MM.1S (cell line): ENCODE measurements around the gene TRDN.

ENCODE experiments used
- DNase-seq: peaks from one replicate; pipeline ENCODE4 v3.0.0-alpha.2; 2015
- H2AFZ ChIP-seq: fragments of 300-600 bp; sonication (generic); 2 replicates; pipeline ENCODE4 v1.6.0; 2016; ENCODE audit warnings: antibody characterized with exemption, low read length
- H3F3A ChIP-seq: fragments of 300-600 bp; sonication (generic); 2 replicates; pipeline ENCODE4 v1.6.1; 2016; ENCODE audit warnings: mild to moderate bottlenecking, antibody characterized with exemption, low read length, moderate library complexity, mixed read lengths; ENCODE audit not compliant: insufficient read depth
- H3K27ac ChIP-seq: fragments of 300-600 bp; sonication (generic); 2 replicates; pipeline ENCODE4 v1.5.1; 2016; ENCODE audit warnings: mild to moderate bottlenecking, low read length
- H3K27me3 ChIP-seq: fragments of 300-600 bp; sonication (generic); replicated peaks from 2 replicates; pipeline ENCODE4 v1.6.0; 2016; ENCODE audit warnings: low read length; ENCODE audit not compliant: insufficient read depth
- H3K36me3 ChIP-seq: fragments of 300-600 bp; sonication (generic); replicated peaks from 2 replicates; pipeline ENCODE4 v1.6.1; 2016; ENCODE audit warnings: mild to moderate bottlenecking, low read length, mixed read lengths; ENCODE audit not compliant: insufficient read depth
- H3K4me1 ChIP-seq: fragments of 300-600 bp; sonication (generic); 2 replicates; pipeline ENCODE4 v1.6.1; 2016; ENCODE audit warnings: low read length, mixed read lengths
- H3K4me2 ChIP-seq: fragments of 300-600 bp; sonication (generic); 2 replicates; pipeline ENCODE4 v1.6.0; 2016; ENCODE audit warnings: low read depth, low read length
- H3K4me3 ChIP-seq: fragments of 300-600 bp; sonication (generic); 2 replicates; pipeline ENCODE4 v1.5.1; 2016; ENCODE audit warnings: low read length, mixed read lengths
- H3K79me2 ChIP-seq: fragments of 300-600 bp; sonication (generic); 2 replicates; pipeline ENCODE4 v1.6.1; 2016; ENCODE audit warnings: mixed run types, low read length, mixed read lengths
- H3K9ac ChIP-seq: fragments of 300-600 bp; sonication (generic); 2 replicates; pipeline ENCODE4 v1.6.1; 2016; ENCODE audit warnings: low read length, mixed read lengths
- H3K9me2 ChIP-seq: fragments of 300-600 bp; sonication (generic); replicated peaks from 2 replicates; pipeline ENCODE4 v1.6.1; 2016; ENCODE audit warnings: mild to moderate bottlenecking, low read length, mixed read lengths; ENCODE audit not compliant: insufficient read depth
- H3K9me3 ChIP-seq: fragments of 300-600 bp; sonication (generic); replicated peaks from 2 replicates; pipeline ENCODE4 v1.6.1; 2016; ENCODE audit warnings: mild to moderate bottlenecking, low read length, mixed read lengths; ENCODE audit not compliant: insufficient read depth
- H4K20me1 ChIP-seq: fragments of 300-600 bp; sonication (generic); 2 replicates; pipeline ENCODE4 v1.6.1; 2016; ENCODE audit warnings: mild to moderate bottlenecking, low read length, moderate library complexity, mixed read lengths; ENCODE audit not compliant: insufficient read depth
- EZH2 ChIP-seq: fragments of 300-600 bp; sonication (generic); optimal IDR thresholded peaks from 2 replicates; pipeline ENCODE3; 2017; ENCODE audit warnings: low read depth, mild to moderate bottlenecking, antibody characterized with exemption, low read length, mixed read lengths
- EZH2phosphoT487 ChIP-seq: fragments of 300-600 bp; sonication (generic); IDR thresholded peaks from 2 replicates; pipeline ENCODE4 v1.6.1; 2018; ENCODE audit warnings: antibody characterized with exemption, low read length
- TF ChIP-seq, protein P1 (sequence below): fragments of 300-600 bp; sonication (generic); IDR thresholded peaks from 2 replicates; pipeline ENCODE4 v1.5.1; 2016; ENCODE audit warnings: antibody characterized with exemption, low read length, mixed read lengths

TRDN gene

DNA sequence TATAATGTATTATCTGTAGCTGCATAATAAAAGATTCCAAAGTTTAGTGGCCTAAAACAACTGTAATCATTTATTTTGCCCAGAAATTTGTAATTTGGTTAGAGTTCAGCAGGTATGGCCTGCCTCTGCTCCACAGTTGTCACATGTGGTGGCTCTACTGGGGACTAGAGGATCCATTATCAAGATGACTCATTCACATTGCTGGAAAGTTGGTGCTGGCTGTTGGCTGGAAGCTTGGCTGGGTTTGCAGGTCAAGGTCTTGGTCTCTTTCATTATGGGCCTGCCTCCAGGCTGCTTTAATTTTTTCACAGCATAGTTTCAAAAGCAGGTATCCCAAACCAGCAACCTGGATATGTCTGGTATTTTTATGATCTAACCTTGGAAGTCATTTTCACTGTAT lies 17.6 kb downstream of the TRDN start:
- Histone ChIP-seq H3K27me3 (no peaks in the 10 kb centered on the region), H3F3A (no peaks in the 10 kb centered on the region), H3K9me3 (no peaks in the 10 kb centered on the region), H3K4me3 (no peak overlapping the region), H4K20me1 (no peaks in the 10 kb centered on the region), H3K4me1 (no peaks in the 10 kb centered on the region), H2AFZ (no peak overlapping the region), H3K9me2 (no peaks in the 10 kb centered on the region), H3K36me3 (no peaks in the 10 kb centered on the region), H3K27ac (no peak overlapping the region), H3K4me2 (no peak overlapping the region), H3K79me2 (no peaks in the 10 kb centered on the region), H3K9ac (no peak overlapping the region)
- no peak for TF ChIP-seq EZH2
- TF ChIP-seq, protein P1, sequence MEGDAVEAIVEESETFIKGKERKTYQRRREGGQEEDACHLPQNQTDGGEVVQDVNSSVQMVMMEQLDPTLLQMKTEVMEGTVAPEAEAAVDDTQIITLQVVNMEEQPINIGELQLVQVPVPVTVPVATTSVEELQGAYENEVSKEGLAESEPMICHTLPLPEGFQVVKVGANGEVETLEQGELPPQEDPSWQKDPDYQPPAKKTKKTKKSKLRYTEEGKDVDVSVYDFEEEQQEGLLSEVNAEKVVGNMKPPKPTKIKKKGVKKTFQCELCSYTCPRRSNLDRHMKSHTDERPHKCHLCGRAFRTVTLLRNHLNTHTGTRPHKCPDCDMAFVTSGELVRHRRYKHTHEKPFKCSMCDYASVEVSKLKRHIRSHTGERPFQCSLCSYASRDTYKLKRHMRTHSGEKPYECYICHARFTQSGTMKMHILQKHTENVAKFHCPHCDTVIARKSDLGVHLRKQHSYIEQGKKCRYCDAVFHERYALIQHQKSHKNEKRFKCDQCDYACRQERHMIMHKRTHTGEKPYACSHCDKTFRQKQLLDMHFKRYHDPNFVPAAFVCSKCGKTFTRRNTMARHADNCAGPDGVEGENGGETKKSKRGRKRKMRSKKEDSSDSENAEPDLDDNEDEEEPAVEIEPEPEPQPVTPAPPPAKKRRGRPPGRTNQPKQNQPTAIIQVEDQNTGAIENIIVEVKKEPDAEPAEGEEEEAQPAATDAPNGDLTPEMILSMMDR, result no peak
- TF ChIP-seq EZH2phosphoT487, result no peak
- DNase-seq, result no peak

DNA sequence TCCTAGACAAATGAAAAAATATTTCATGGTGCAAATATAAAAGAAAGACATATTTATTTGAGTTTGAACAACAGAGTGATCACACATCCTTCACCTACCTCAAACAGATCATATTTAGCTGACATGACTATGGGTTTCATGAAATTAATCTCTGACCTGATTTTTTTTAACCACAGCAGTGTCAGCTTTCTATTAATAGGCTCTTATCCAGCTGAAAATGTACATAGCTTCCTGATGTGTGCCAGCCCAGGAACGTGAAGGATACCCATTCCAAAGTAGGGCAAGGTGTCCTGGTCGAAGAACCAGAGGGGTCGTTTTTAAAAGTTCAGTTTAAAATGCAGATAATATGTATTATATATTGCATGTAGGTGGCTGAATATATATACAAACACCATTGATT lies 19.8 kb downstream of the TRDN start:
- Histone ChIP-seq H3K36me3 (no peaks in the 10 kb centered on the region), H2AFZ (no peak overlapping the region), H3F3A (no peaks in the 10 kb centered on the region), H4K20me1 (no peaks in the 10 kb centered on the region), H3K79me2 (no peaks in the 10 kb centered on the region), H3K27ac (no peak overlapping the region), H3K9me3 (no peaks in the 10 kb centered on the region), H3K4me2 (no peak overlapping the region), H3K4me1 (no peaks in the 10 kb centered on the region), H3K9ac (no peak overlapping the region), H3K27me3 (no peaks in the 10 kb centered on the region), H3K9me2 (no peaks in the 10 kb centered on the region), H3K4me3 (no peak overlapping the region)
- DNase-seq, result no peak
- TF ChIP-seq, protein P1, result no peak
- no peak for TF ChIP-seq EZH2phosphoT487
- TF ChIP-seq EZH2, result no peak

DNA sequence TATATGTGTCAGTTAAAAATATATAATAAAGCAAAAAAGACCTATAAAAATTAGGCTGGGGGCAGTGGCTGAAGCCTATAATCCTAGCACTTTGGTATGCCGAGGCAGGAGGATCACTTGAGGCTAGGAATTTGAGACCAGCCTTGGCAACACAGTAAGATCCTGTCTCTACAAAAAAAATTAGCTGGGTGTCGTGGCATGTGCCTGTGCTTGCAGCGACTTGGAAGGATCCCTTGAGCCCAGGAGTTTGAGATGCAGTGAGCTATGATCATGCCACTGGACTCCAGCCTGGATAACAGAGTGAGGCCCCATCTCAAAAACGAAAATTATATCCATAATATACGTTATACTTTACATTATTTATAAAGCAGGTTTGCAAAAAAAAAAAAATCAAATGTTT lies 20.7 kb downstream of the TRDN start:
- H4K20me1 ChIP-seq, result no peaks in the 10 kb centered on the region
- no peak for DNase-seq
- H3K27ac ChIP-seq, result no peak overlapping the region
- no peaks in the 10 kb centered on the region for H3K4me1 ChIP-seq
- no peak overlapping the region for H3K4me3 ChIP-seq
- no peak overlapping the region for H2AFZ ChIP-seq
- H3F3A ChIP-seq, result no peaks in the 10 kb centered on the region
- no peaks in the 10 kb centered on the region for H3K27me3 ChIP-seq
- H3K9ac ChIP-seq, result no peak overlapping the region
- no peaks in the 10 kb centered on the region for H3K36me3 ChIP-seq
- H3K9me2 ChIP-seq, result no peaks in the 10 kb centered on the region
- H3K79me2 ChIP-seq, result no peaks in the 10 kb centered on the region
- no peaks in the 10 kb centered on the region for H3K9me3 ChIP-seq
- no peak overlapping the region for H3K4me2 ChIP-seq
- TF ChIP-seq, protein P1, result no peak
- TF ChIP-seq EZH2phosphoT487 (no peak), EZH2 (no peak)
